GM18507 (cell line): ENCODE data around the gene NDUFA11.

Source experiments
- DNase-seq: peaks from one replicate; pipeline ENCODE4 v3.0.0; 2011; ENCODE audit warnings: low read depth; ENCODE audit not compliant: insufficient read length; ENCODE audit errors: extremely low spot score
- FAIRE-seq: peaks from 2 replicates; lab custom pipeline; 2011; peaks lifted over from hg19 to GRCh38; lab: Jason Lieb, UNC

The NDUFA11 gene

DNA sequence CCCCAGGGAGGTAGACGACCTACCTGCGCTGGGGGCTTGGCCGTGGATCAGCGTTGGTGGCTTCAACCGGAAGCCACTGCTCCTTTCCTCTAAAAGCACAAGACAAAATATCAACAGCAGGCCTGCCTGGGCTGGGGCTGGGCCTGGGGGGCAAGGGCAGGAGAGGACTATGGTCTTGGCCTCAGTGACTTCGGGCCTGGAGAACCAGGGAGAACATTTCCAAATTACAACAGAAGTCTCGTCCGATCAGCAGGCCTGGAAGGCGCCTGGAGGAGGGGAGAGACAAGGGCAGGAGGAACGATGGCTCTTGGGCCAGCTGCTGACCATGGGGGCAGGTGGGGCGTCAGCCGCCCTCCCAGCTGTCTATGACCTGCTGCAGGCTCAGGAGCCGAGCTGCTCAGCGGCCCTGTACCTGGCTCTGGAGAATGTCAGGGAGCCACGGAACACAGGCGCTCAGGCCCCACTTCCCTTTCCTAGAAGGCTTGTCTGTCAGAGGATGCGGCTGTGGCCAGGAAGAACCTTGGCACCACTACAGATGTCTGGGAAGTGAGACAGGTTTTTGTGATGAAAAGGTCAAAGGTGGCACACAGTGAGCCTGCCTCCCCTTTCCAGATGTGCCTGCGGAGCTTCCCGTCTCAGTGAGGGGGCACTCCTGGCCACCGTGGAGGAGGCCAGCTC, 29.9 kb upstream of the NDUFA11 start:
- FAIRE-seq (no peak), DNase-seq (no peak)

DNA sequence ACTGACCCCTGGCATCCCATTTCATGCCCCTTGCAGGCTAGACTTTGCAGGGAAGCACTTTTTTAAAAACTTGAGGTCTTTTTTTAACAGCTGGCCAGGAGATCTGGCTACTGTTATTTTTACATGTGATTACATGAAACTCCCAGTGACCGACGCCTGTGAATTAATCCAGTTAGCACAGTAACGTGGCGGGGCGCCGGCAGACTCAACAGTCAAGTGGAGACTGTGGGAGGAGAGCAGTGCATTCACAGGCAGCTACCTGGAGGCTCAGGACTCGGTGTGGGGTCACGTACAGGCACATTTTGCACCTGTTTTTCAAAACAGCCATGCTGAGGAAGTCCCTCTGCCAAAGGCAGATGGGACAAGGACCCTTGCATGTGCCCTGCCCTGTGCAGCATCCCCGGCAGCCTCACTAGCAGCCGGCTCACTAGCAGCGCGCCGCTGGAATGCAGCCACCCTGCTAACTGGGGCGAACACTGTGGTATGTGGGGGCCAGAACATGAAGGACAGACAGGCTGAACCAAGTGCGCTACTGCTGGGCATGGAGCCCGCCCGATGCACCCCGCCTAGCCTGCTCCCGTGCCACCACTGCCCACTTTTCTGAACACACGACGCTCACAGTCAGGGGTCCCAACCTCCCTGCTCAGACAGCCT, 29.1 kb upstream of the NDUFA11 start:
- DNase-seq: no peak
- FAIRE-seq: no peak

DNA sequence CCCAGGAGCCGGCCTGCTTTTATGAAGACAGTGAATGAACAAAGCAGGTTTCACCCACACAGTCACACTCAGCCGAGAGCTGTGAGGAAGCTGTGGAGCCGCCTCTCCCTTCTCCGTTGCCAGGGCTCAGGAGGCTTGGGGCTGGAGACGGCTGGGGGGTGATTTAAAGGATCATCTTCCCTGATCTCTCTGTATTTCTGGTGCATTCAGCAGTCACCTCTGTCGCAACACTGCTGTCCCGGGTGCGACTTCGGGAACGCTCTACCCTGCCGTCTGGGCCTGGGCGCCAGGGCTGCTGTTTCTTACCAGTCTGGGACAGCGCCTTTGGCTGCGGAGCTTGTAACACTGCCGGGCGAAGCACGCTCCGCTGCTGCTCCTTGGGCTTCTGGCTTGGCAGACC, 28.6 kb upstream of the NDUFA11 start:
- FAIRE-seq: no peak

DNA sequence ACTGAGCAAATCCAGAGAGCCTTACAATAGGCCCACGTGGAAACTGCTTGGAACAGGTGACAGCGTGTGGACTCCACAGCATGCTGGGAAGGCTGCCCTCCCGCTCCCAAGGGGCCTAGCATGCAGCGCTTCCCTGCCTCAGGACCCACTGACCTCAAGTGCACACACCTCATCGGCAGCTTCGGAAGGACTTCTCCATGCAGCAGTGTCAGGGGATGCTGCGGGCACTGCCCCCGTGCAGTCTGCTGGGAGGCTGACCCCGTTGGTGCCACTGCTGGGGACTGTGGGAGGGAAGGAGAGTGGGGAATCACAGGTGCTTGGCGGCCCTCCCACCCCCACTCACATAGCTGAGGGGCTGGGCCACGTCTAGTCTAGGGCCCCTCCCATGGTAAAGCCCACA, 27.7 kb upstream of the NDUFA11 start:
- DNase-seq: no peak
- no peak for FAIRE-seq

More for the DNA sequence above, 28.6 kb upstream of the NDUFA11 start:
- no peak for DNase-seq

DNA sequence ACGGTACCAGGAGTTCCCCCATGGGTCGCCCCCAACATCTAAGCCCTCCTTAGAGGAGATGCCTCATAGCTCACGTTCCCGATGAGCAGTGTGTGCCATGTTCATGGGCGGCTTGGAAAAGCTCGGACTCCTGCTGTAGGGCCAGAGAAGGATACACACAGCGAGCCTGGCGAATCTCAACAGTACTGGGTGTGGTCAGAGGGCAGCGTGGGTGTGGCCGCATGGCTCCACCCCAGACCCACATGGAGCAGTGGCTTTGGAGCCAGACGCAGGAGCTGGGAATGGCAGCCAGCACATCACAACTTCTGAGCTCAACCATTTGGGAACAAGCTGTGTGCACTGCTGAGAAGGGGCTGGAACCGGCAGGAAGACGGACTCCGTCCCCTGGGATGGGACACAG, 26.0 kb upstream of the NDUFA11 start:
- no peak for FAIRE-seq
- DNase-seq: no peak

DNA sequence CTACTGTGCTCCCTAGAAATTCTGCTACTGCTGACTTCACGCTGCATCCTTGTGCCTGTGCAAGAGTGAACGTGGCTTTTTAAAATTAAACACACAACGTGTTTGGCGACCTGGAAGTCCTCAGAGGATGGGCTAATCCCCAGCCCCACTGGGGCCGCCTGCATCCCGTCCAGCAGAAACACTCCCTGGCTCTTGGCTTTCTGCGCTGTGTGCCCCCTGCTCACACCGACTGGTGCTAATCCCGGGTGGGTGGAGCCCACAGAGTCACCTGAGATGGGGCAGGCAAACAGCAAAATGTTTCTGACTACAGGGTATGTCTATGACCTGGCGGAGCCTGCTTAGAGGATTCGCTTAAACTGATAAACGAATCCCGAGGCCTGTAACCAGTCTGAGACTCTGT, 25.6 kb upstream of the NDUFA11 start:
- DNase-seq (no peak), FAIRE-seq (no peak)

DNA sequence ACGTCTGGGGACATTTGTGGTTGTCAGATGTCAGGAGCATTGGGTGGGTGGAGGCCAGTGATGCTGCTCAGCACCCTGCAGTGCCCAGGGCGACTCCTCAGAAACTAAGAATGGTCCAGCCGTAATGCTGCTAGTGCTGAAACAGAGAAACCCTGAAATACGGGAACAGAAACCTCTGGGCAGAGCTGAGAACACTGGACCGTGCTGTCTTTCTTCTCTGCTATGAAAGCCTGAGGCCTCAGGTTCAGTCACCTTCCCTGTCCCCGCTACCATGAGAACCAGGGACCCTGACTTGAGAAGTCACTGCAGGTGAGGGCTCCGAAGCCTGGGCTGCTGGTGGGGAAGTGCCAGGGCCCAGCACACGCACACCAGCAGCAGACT, 23.8 kb upstream of the NDUFA11 start:
- peak; percentile 38 for FAIRE-seq

DNA sequence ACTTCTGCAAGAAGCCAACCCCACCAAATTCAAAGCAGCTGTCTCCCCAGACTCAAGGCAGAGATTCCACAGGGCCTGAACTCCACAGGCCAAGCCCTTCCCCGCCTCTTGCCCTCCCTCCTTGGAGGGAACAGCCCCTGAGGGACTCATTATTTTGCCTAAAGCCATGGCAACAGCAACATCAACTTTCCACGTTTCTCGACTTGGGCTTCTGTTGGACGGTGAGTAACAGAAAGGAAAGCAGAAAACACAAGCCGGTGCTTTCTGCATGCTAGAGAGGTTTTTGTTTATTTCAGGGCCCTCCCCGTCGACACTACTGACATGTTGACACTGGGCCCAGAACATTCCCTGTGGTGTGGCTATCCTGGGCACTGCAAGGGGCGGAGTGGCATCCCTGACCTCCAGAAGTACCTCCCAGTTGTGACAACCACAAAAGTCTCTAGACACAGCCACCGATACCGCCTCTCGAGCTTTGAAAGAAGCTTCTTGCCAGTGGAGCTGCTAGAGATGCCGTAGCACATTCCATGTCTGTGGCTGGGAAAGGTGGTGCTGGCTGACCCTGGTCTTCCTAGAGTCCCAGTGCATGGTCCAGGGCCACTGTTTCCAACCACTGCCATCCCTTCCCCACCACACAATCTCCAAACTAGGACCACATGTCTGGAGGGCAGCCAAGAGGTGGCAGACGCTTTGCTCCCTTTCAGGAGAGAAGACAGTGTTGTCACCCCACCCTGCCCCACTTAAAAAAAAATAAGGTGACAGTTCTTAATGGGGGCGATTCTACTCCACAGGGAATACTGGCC, 23.3 kb upstream of the NDUFA11 start:
- FAIRE-seq: no peak
- DNase-seq: no peak

More for the DNA sequence above, 23.8 kb upstream of the NDUFA11 start:
- peak; percentile 43 for DNase-seq

DNA sequence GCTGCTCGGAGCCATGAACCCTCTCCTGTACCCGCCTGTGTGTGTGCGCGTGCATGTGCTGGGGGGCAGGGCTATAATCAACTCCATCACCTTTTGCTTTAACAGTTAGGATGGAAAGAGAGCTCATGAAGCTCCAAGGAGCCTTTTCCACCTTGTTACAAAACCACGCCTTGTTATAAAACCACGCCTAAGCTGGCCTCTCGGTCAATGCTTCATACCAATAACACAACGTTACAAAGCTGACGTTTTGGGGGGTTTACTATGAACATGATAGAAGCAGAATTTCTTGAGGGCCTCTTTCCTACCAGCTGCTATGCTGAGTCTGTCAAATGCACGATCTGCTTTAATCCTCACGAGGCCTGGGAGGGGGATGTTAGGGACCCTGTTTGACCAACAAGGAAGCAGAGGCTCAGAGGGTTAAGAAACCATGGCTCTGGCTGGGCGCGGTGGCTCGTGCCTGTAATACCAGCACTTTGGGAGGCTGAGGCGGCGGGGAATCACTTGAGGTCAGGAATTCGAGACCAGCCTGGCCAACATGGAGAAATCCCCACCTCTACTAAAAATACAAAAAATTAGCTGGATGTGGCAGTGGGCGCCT, 22.3 kb upstream of the NDUFA11 start:
- FAIRE-seq: no peak
- no peak for DNase-seq

DNA sequence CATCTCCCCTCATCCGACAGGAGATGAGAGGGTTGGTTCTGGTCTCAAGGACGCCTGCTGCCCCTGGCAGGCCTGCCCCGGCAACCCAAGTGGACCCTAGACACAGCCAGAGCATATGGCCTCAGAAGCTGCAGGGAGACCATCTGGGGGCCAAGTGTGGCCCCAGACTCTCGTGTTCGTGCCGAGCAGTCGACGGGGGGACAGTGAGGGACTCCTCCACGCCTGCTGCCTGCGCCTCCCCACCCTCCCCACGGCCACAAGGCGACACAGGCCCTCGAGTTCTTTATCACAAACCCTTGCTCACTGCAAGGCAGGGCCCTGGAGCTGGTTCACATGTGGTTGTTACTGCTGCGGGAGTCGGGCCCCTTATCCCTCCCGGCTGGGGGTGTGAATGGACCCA, 19.8 kb upstream of the NDUFA11 start:
- DNase-seq (no peak), FAIRE-seq (no peak)

DNA sequence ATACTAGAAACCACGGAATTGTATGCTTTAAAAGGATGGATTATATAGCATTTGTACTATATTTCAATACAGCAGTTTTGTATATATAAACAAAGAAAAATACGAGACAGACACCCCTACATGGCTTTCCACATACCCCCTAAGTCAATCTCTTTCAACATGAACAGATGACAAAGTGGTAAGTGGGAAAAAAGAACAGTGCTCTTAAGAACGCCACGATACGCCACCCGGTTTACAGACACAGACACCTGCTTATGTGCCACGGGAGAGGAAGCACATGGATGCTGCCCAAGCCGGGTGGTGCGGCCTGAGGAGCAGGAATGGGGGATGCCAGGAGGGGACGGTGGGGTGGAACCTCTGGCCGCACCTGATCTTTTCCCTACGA, 18.6 kb upstream of the NDUFA11 start:
- DNase-seq (no peak), FAIRE-seq (no peak)

DNA sequence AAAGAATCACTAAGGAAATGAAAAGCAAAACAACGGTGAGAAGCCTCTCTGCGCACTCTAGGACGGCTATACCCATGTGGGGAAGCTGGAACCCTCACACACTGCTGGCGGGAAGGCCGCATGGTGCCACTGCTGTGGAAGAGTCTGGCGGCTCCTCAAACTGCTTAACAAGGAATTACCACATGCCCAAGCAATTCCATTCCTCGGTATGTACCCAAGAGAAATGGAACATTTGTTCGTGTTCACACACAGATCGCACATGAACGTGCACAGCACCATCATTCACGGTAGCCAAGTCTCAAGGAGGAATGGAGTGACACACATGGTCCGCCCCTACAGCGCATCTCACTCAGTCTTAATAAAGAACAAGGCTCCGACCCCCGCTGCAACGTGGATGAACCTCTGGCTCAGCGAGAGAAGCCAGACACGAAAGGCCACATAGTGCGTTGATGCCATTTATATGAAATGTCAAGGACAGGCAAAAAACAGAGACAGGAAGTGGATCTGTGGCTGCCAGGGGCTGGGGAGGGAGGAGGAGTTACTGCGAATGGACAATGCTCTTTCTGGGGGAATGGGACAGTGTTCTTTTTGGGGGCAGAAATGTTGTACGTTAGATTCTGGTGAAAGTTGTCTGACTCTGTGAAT, 18.0 kb upstream of the NDUFA11 start:
- DNase-seq (no peak), FAIRE-seq (no peak)

DNA sequence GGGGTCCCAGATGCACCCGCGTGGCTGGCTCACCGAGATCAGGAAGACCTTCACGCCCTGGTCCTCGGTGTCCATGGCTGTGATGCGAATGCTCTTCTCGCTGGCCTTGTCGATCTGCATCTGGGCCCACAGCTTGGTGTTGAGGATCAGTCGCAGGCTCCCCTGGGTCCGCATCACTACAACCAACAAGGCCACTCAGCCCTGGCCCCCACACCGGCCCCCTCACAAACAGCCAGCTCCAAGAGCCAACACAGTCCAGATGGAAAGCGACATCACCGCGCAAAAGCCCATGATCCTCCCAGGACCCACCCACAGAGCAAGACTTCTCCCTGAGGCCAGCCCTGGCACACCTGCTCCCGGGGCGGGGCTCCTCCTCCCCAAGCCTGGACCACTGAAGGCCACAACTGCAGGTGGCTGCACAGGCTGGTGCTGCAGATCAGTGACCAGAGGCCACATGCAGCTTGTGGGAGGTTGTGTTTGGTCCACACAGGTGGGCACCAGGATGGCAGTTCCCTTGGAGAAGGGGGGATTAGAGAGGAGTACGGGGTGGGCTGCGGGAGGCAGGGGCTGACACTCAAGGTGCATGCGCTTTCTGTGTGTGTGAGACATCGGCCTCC, 15.0 kb upstream of the NDUFA11 start:
- DNase-seq (no peak), FAIRE-seq (no peak)

DNA sequence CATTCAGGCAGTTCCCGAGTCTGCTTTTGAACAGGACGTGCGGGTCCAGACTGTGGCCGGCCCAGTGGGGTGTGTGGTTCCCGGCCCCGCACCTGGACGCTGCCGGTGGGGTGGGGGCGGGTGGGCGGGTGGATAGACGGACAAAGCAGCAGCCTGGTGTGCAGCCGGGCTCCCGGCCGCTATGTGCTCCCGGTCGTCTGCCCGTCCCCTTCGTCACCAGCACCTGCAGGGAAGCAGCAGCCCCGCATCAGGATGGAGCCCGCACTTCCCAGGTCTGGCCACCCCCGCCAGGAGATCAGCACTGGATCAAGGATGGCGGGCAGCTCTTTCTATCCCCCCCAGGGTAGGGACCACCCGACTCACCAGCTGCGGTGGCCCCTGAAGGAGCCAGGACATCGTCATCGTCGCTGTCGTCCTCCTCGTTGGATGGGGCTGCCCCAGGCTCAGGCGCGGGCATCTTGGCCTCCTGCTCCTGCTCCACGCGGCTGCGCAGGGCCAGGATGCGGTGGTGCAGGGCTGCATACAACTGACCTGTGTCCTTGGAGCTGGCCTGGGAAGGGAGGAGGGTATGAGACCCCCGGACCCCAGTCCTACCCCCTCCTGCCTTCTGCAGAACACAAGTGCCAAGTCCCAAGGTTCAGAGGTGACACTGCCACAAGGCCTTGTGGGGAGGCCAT, 14.0 kb upstream of the NDUFA11 start:
- DNase-seq (no peak), FAIRE-seq (no peak)

DNA sequence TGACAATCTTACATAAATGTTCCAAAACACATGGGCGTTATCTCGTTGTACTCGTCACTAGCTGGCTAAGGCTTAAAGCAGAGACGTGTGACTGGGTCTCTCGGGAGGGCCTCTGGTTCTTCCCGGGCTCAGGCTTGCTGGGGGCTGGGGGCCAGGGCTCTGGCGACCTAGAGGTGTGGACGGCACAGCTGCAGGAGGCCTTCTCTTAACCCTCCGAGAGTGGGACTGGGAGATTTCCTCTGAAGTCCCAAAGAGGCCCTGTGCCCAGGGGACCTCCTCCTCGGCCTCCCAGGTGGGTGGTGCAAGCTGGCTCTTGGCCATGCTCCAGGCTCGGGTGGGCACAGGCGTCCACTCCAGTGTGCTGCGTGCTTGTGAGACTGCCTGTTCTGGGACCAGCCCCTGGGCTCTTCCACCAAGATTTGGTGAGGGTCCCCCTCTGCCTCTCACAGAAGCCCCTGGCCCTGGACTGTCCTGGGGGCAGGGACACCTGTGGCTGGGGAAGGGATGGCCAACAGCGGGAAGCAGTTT, 12.7 kb upstream of the NDUFA11 start:
- no peak for DNase-seq
- FAIRE-seq: no peak

DNA sequence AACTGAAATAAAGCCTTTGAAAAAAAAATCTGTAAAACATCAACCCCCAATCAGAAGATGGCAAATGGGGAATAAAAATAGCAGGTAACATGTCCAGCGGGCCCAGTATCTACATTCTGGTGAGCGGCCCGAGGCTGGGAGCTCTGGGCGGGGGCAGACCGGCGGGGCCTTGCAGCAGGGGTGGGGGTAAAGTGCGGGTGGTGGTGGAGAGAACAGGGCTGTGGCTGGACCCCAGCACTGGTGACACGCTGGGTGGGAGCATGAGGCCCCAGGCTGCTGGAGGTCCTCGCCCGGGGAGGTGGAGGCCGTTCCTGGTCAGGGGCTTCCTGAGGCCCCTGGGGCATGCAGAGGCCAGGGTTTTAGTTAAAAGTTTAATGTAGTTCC, 12.2 kb upstream of the NDUFA11 start:
- FAIRE-seq (no peak), DNase-seq (no peak)

DNA sequence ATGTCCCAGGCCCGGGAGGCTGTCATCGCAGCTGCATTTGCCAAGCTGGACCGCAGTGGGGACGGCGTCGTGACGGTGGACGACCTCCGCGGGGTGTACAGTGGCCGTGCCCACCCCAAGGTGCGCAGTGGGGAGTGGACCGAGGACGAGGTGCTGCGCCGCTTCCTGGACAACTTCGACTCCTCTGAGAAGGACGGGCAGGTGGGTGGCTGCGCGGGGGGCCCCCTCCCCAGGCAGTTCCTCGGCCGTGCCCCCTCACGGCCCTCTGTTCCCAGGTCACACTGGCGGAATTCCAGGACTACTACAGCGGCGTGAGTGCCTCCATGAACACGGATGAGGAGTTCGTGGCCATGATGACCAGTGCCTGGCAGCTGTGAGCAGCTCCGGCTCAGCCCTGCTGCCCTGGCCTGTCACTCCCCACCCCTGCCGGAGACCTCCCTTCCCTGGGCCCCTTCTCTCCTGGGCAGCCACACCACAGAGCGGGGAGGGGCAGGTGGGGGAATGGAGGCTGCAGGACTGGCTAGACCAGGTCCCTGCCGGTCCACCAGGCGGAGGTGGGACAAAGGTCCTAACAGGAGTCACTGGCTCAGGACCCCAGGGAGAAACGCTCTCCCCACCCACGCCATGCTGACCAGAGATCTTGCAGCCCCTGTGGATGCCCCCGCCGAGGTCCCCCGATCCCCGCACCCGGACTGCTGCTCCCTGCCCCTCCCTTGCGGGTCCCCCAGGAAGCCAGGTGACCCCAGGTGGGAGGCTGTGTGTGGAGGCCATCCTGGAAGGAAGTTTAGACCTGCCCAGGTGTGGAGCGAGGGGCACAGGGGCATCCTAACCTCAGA, 11.6 kb upstream of the NDUFA11 start:
- FAIRE-seq (no peak), DNase-seq (no peak)

DNA sequence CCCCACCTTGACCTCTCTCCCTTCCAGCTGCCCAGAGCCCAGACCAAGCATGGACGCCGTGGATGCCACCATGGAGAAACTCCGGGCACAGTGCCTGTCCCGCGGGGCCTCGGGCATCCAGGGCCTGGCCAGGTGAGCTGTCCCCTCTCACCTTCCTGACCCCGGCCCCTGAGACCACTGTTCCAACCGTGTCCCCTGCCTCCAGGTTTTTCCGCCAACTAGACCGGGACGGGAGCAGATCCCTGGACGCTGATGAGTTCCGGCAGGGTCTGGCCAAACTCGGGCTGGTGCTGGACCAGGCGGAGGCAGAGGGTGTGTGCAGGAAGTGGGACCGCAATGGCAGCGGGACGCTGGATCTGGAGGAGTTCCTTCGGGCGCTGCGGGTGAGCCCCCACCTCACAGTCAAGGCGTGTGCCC, 10.8 kb upstream of the NDUFA11 start:
- no peak for FAIRE-seq
- no peak for DNase-seq
